ENCODE results near the gene GOLGB1. TPM values are rescaled to one million over a fixed set of nuclear protein-coding genes. Genes with fewer than 3 reads are reported as not detected.

The GOLGB1 gene
- total RNA-seq, 1 donor from 2014 or later: 44.7 TPM

- H3K4me1 Mint-ChIP-seq: peaks cover 40% of the 10 kb centered on the region
These were observed 97.9 kb downstream of the GOLGB1 start for GRCh38 chr3:121651684-121652083.

GRCh38 chr3:121649645-121650044, 99.9 kb downstream of the GOLGB1 start:
- H3K4me3 Mint-ChIP-seq: no peak overlapping the region
- ChIA-PET CTCF (no interaction called here), POLR2A (no interaction called here)
- H3K27ac Mint-ChIP-seq: no peak overlapping the region
- H3K4me1 Mint-ChIP-seq: peaks cover 28% of the 10 kb centered on the region
- no peaks in the 10 kb centered on the region for H3K27me3 Mint-ChIP-seq
- no peaks in the 10 kb centered on the region for H3K9me3 Mint-ChIP-seq
- DNase-seq (no peak), ATAC-seq (ENCODE audit: low read depth) (no peak)
- intact Hi-C loops (cut with micrococcal nuclease): no loop called here
- no peak for TF ChIP-seq CTCF (IDR thresholded peaks at IDR 0.05)
- H3K36me3 Mint-ChIP-seq (ENCODE audit: low read depth): peaks cover 75% of the 10 kb centered on the region

More at GRCh38 chr3:121651684-121652083, 97.9 kb downstream of the GOLGB1 start:
- H3K27ac Mint-ChIP-seq: no peak overlapping the region
- intact Hi-C loops (cut with micrococcal nuclease): no loop called here
- no peak overlapping the region for H3K4me3 Mint-ChIP-seq
- no peak for TF ChIP-seq CTCF (IDR thresholded peaks at IDR 0.05)
- H3K9me3 Mint-ChIP-seq: no peaks in the 10 kb centered on the region
- CTCF ChIA-PET: no interaction called here
- POLR2A ChIA-PET: no interaction called here
- peaks cover 82% of the 10 kb centered on the region for H3K36me3 Mint-ChIP-seq (ENCODE audit: low read depth)
- DNase-seq (no peak), ATAC-seq (ENCODE audit: low read depth) (no peak)
- H3K27me3 Mint-ChIP-seq: no peaks in the 10 kb centered on the region

- Mint-ChIP-seq H3K27ac (no peak overlapping the region), H3K27me3 (no peaks in the 10 kb centered on the region), H3K4me3 (no peak overlapping the region), H3K4me1 (peaks cover 18% of the 10 kb centered on the region), H3K36me3 (ENCODE audit: low read depth) (peaks cover 77% of the 10 kb centered on the region), H3K9me3 (no peaks in the 10 kb centered on the region)
- ATAC-seq (ENCODE audit: low read depth) (no peak), DNase-seq (no peak)
- CTCF ChIA-PET: no interaction called here
- POLR2A ChIA-PET: no interaction called here
- TF ChIP-seq CTCF (IDR thresholded peaks at IDR 0.05): no peak
- intact Hi-C loops (cut with micrococcal nuclease): no loop called here
These were observed 101.2 kb downstream of the GOLGB1 start for GRCh38 chr3:121648219-121648958.

GRCh38 chr3:121645054-121645453, 104.5 kb downstream of the GOLGB1 start:
- no peaks in the 10 kb centered on the region for H3K27me3 Mint-ChIP-seq
- H3K27ac Mint-ChIP-seq: no peak overlapping the region
- H3K4me1 Mint-ChIP-seq: peaks cover under 1% of the 10 kb centered on the region
- POLR2A ChIA-PET: interaction anchor here (0.8 kb wide), 1 partner anchor 9 kb away, joined by 3 read pairs; no protein-coding TSS in a partner anchor
- no peak overlapping the region for H3K4me3 Mint-ChIP-seq
- TF ChIP-seq CTCF (IDR thresholded peaks at IDR 0.05): no peak
- intact Hi-C loops (cut with micrococcal nuclease): no loop called here
- DNase-seq (no peak), ATAC-seq (ENCODE audit: low read depth) (no peak)
- H3K36me3 Mint-ChIP-seq (ENCODE audit: low read depth): peaks cover 78% of the 10 kb centered on the region
- H3K9me3 Mint-ChIP-seq: no peaks in the 10 kb centered on the region
- CTCF ChIA-PET: no interaction called here

GRCh38 chr3:121642601-121643314, 106.8 kb downstream of the GOLGB1 start:
- CTCF ChIA-PET: no interaction called here
- Mint-ChIP-seq H3K27ac (no peak overlapping the region), H3K4me3 (no peak overlapping the region), H3K27me3 (no peaks in the 10 kb centered on the region), H3K4me1 (peaks cover 7% of the 10 kb centered on the region), H3K36me3 (ENCODE audit: low read depth) (peaks cover 84% of the 10 kb centered on the region), H3K9me3 (no peaks in the 10 kb centered on the region)
- ATAC-seq (ENCODE audit: low read depth) (no peak), DNase-seq (no peak)
- no peak for TF ChIP-seq CTCF (IDR thresholded peaks at IDR 0.05)
- POLR2A ChIA-PET: interaction anchor here (0.7 kb wide), 2 partner anchors 18 to 68 kb away, joined by 5 read pairs; partner anchors contain the start of gene HCLS1
- intact Hi-C loops (cut with micrococcal nuclease): no loop called here

Measured in activated B cell treated with CpG ODN at 0.5 μM for 24 hours (primary cell).